ENCODE results near the gene PRKCE. TPM values are rescaled to one million over a fixed set of nuclear protein-coding genes. Genes with fewer than 3 reads are reported as not detected.

The PRKCE gene
- total and polyA plus RNA-seq, 2 experiments from 2014 or later: 0.94 to 1.2 TPM

GRCh38 chr2:45606796-45607195, 44.7 kb upstream of the PRKCE start:
- Mint-ChIP-seq H3K4me3 (no peak overlapping the region), H3K36me3 (ENCODE audit: low read depth) (peaks cover 17% of the 10 kb centered on the region), H3K27ac (no peak overlapping the region), H3K4me1 (peaks cover 24% of the 10 kb centered on the region), H3K9me3 (no peaks in the 10 kb centered on the region), H3K27me3 (ENCODE audit: insufficient read depth, low read depth, poor library complexity) (peaks cover 7% of the 10 kb centered on the region)
- H4K20me1 ChIP-seq (replicated peaks; ENCODE audit: insufficient read depth): no peaks in the 10 kb centered on the region
- no peak overlapping the region for H3K4me2 ChIP-seq
- ATAC-seq (no peak), DNase-seq (ENCODE audit: low spot score) (no peak)
- no peaks in the 10 kb centered on the region for H3K27me3 ChIP-seq (ENCODE audit: insufficient read depth)
- H3K36me3 ChIP-seq (ENCODE audit: insufficient read depth): peaks cover 3% of the 10 kb centered on the region; the same call in 1 of the 2 replicates
- no peak overlapping the region for H3K4me3 ChIP-seq
- H3F3A ChIP-seq (replicated peaks; ENCODE audit: low read depth): no peaks in the 10 kb centered on the region
- H2AFZ ChIP-seq: no peak overlapping the region
- no peak overlapping the region for H3K27ac ChIP-seq (ENCODE audit: low read depth)
- H3K4me1 ChIP-seq (ENCODE audit: insufficient read depth): no peaks in the 10 kb centered on the region
- no peak for TF ChIP-seq ZNF331 (CRISPR knock-in tag; IDR thresholded peaks at IDR 0.05; ENCODE audit: low read depth)
- peaks cover 46% of the 10 kb centered on the region for H3K79me2 ChIP-seq (replicated peaks; ENCODE audit: insufficient read depth)
- no peaks in the 10 kb centered on the region for H3K9me2 ChIP-seq (ENCODE audit: insufficient read depth)

GRCh38 chr2:45607701-45608100, 43.8 kb upstream of the PRKCE start:
- H3K27ac Mint-ChIP-seq: no peak overlapping the region
- ATAC-seq: peak; percentile 41

GRCh38 chr2:45610281-45611019, 41.0 kb upstream of the PRKCE start:
- H3K27ac ChIP-seq (ENCODE audit: low read depth): peak overlapping the region; percentile 94
- peak; percentile 76 for ATAC-seq
- no peak for TF ChIP-seq NANOG (IDR thresholded peaks at IDR 0.05; ENCODE audit: borderline replicate concordance)
- TF ChIP-seq ZNF462 (CRISPR knock-in tag; IDR thresholded peaks at IDR 0.05): no peak

More at GRCh38 chr2:45607701-45608100, 43.8 kb upstream of the PRKCE start:
- peaks cover 13% of the 10 kb centered on the region for H3K36me3 Mint-ChIP-seq (ENCODE audit: low read depth)
- peaks cover 29% of the 10 kb centered on the region for H3K4me1 Mint-ChIP-seq
- H3K27me3 Mint-ChIP-seq (ENCODE audit: insufficient read depth, low read depth, poor library complexity): peaks cover 7% of the 10 kb centered on the region
- H3K4me2 ChIP-seq: no peak overlapping the region
- H3K4me3 Mint-ChIP-seq: no peak overlapping the region
- H3K9me2 ChIP-seq (ENCODE audit: insufficient read depth): no peaks in the 10 kb centered on the region
- no peaks in the 10 kb centered on the region for H3F3A ChIP-seq (replicated peaks; ENCODE audit: low read depth)
- no peak for TF ChIP-seq EZH2phosphoT487 (IDR thresholded peaks at IDR 0.05; ENCODE audit: unreplicated experiment)
- TF ChIP-seq CTCF (conservative IDR thresholded peaks at IDR 0.05; ENCODE audit: low read depth in 2 of 2): peak; percentile 68 to 75
- no peak overlapping the region for H3K27ac ChIP-seq (ENCODE audit: low read depth)
- H3K36me3 ChIP-seq (ENCODE audit: insufficient read depth): peaks cover 3% of the 10 kb centered on the region; the same call in 1 of the 2 replicates
- no peak overlapping the region for H3K4me3 ChIP-seq
- H3K27me3 ChIP-seq (ENCODE audit: insufficient read depth): no peaks in the 10 kb centered on the region
- DNase-seq (ENCODE audit: low spot score): peak; percentile 86
- H4K20me1 ChIP-seq (replicated peaks; ENCODE audit: insufficient read depth): no peaks in the 10 kb centered on the region
- H2AFZ ChIP-seq: no peak overlapping the region
- H3K79me2 ChIP-seq (replicated peaks; ENCODE audit: insufficient read depth): peaks cover 46% of the 10 kb centered on the region
- H3K4me1 ChIP-seq (ENCODE audit: insufficient read depth): no peaks in the 10 kb centered on the region
- no peaks in the 10 kb centered on the region for H3K9me3 Mint-ChIP-seq

More at GRCh38 chr2:45610281-45611019, 41.0 kb upstream of the PRKCE start:
- Histone ChIP-seq H3F3A (replicated peaks; ENCODE audit: low read depth) (no peaks in the 10 kb centered on the region), H3K36me3 (ENCODE audit: insufficient read depth) (no peaks in the 10 kb centered on the region), H3K4me3 (peak overlapping the region; percentile 69), H2AFZ (peak overlapping the region; percentile 40; the same call in 1 of the 2 replicates), H3K27me3 (ENCODE audit: insufficient read depth) (no peaks in the 10 kb centered on the region), H3K9me2 (ENCODE audit: insufficient read depth) (no peaks in the 10 kb centered on the region), H3K4me2 (peak overlapping the region; percentile 72), H3K4me1 (ENCODE audit: insufficient read depth) (no peaks in the 10 kb centered on the region), H3K79me2 (replicated peaks; ENCODE audit: insufficient read depth) (peaks cover 45% of the 10 kb centered on the region), H4K20me1 (replicated peaks; ENCODE audit: insufficient read depth) (no peaks in the 10 kb centered on the region)
- Mint-ChIP-seq H3K27me3 (ENCODE audit: insufficient read depth, low read depth, poor library complexity) (peaks cover 9% of the 10 kb centered on the region), H3K4me1 (peaks cover 40% of the 10 kb centered on the region), H3K27ac (peak overlapping the region; percentile 99), H3K9me3 (no peaks in the 10 kb centered on the region), H3K36me3 (ENCODE audit: low read depth) (no peaks in the 10 kb centered on the region), H3K4me3 (peak overlapping the region; percentile 99)
- DNase-seq (ENCODE audit: low spot score): peak; percentile 89
